Hepatocyte (in vitro differentiated cells): Measurements from ENCODE around the gene STEAP3. TPM values are rescaled to one million over a fixed set of nuclear protein-coding genes. Genes with fewer than 3 reads are reported as not detected.

Experiments used
- DNase-seq: peaks from one replicate; pipeline ENCODE4 v3.0.0-alpha.2; 2016; ENCODE audit warnings: low spot score
- H2AFZ ChIP-seq: fragments of 200-600 bp; sonication (generic); 2 replicates; pipeline ENCODE4 v1.6.0; 2016; ENCODE audit warnings: antibody characterized with exemption, mild to moderate bottlenecking
- H3K27ac ChIP-seq: fragments of 200-600 bp; sonication (generic); 2 replicates; pipeline ENCODE4 v1.5.1; 2016; ENCODE audit warnings: mild to moderate bottlenecking
- H3K27me3 ChIP-seq: fragments of 200-600 bp; sonication (generic); 2 replicates; pipeline ENCODE4 v1.6.1; 2016
- H3K36me3 ChIP-seq: fragments of 200-600 bp; sonication (generic); replicated peaks from 2 replicates; pipeline ENCODE4 v1.5.1; 2016; ENCODE audit warnings: low read depth; ENCODE audit not compliant: insufficient read depth
- H3K4me1 ChIP-seq: fragments of 200-600 bp; sonication (generic); 2 replicates; pipeline ENCODE4 v1.5.1; 2016; ENCODE audit warnings: mild to moderate bottlenecking, moderate library complexity; ENCODE audit not compliant: insufficient read depth
- H3K4me2 ChIP-seq: fragments of 200-600 bp; sonication (generic); 2 replicates; pipeline ENCODE4 v1.6.0; 2016
- H3K4me3 ChIP-seq: fragments of 200-600 bp; sonication (generic); 2 replicates; pipeline ENCODE4 v1.5.1; 2016; ENCODE audit warnings: mild to moderate bottlenecking
- H3K79me2 ChIP-seq: fragments of 200-600 bp; sonication (generic); 2 replicates; pipeline ENCODE4 v1.6.0; 2017; ENCODE audit warnings: mild to moderate bottlenecking
- H3K9me2 ChIP-seq: fragments of 200-600 bp; sonication (generic); replicated peaks from 2 replicates; pipeline ENCODE4 v1.6.0; 2017; ENCODE audit warnings: mild to moderate bottlenecking; ENCODE audit not compliant: insufficient read depth
- H3K9me3 ChIP-seq: fragments of 200-600 bp; sonication (generic); 2 replicates; pipeline ENCODE4 v1.5.1; 2016; ENCODE audit warnings: low read depth, mild to moderate bottlenecking
- H4K20me1 ChIP-seq: fragments of 200-600 bp; sonication (generic); 2 replicates; pipeline ENCODE4 v1.6.0; 2016; ENCODE audit warnings: mild to moderate bottlenecking; ENCODE audit not compliant: insufficient read depth, poor library complexity, severe bottlenecking
- CTCF ChIP-seq: fragments of 200-600 bp; sonication (generic); IDR thresholded peaks from 2 replicates; pipeline ENCODE4 v1.5.1; 2016; ENCODE audit warnings: antibody characterized with exemption, mild to moderate bottlenecking; ENCODE audit not compliant: poor library complexity
- EZH2 ChIP-seq: fragments of 200-600 bp; sonication (generic); IDR thresholded peaks from 2 replicates; pipeline ENCODE4 v1.6.1; 2016; ENCODE audit warnings: antibody characterized with exemption, mild to moderate bottlenecking, borderline replicate concordance
- EZH2phosphoT487 ChIP-seq: fragments of 200-600 bp; sonication (generic); IDR thresholded peaks from one replicate; pipeline ENCODE4 v1.6.1; 2018; ENCODE audit warnings: antibody characterized with exemption, mild to moderate bottlenecking, low read depth, moderate library complexity; ENCODE audit not compliant: unreplicated experiment, severe bottlenecking
- WGBS: methylation state at CpG from one replicate; pipeline ENCODE4 v1.1.6; 2016; ENCODE audit warnings: low lambda C conversion rate; ENCODE audit errors: missing lambda C conversion rate; 5-methylcytosine and 5-hydroxymethylcytosine counted together
- polyA plus RNA-seq: library from polyadenylated mRNA; unstranded; fragments of >200 nt; fragmentation: Nextera tagmentation; extraction: Ambion mirVana; gene quantifications from 2 replicates; pipeline ENCODE4 v1.2.1, GENCODE V29; 2016
- total RNA-seq: library from RNA; depleted of rRNA; stranded (reverse); fragments of >200 nt; gene quantifications from 2 replicates; pipeline ENCODE4 v1.2.3, GENCODE V29; 2014

The STEAP3 gene
- total and polyA plus RNA-seq, 2 experiments from 2014 or later: 11.2 to 12.0 TPM

GRCh38 chr2:119288576-119288975 lies 64.9 kb downstream of the STEAP3 start:
- Histone ChIP-seq H3K27me3 (no peaks in the 10 kb centered on the region), H3K4me1 (no peaks in the 10 kb centered on the region)

GRCh38 chr2:119289093-119289492 lies 65.5 kb downstream of the STEAP3 start:
- WGBS: 90% methylated on average over 11 of the region's 11 CpGs
- Histone ChIP-seq H3K9me2 (no peaks in the 10 kb centered on the region), H4K20me1 (no peaks in the 10 kb centered on the region), H3K27me3 (no peaks in the 10 kb centered on the region), H3K4me2 (no peak overlapping the region), H2AFZ (no peak overlapping the region), H3K79me2 (no peaks in the 10 kb centered on the region), H3K36me3 (no peaks in the 10 kb centered on the region), H3K4me1 (no peaks in the 10 kb centered on the region), H3K4me3 (no peak overlapping the region), H3K9me3 (no peaks in the 10 kb centered on the region), H3K27ac (no peak overlapping the region)
- DNase-seq: no peak
- TF ChIP-seq CTCF (no peak), EZH2 (no peak), EZH2phosphoT487 (no peak)

More at GRCh38 chr2:119288576-119288975, 64.9 kb downstream of the STEAP3 start:
- WGBS: 91% methylated on average over 6 of the region's 6 CpGs
- Histone ChIP-seq H3K36me3 (no peaks in the 10 kb centered on the region), H3K79me2 (no peaks in the 10 kb centered on the region), H4K20me1 (no peaks in the 10 kb centered on the region), H3K27ac (no peak overlapping the region), H3K9me3 (no peaks in the 10 kb centered on the region), H3K4me2 (no peak overlapping the region), H2AFZ (no peak overlapping the region), H3K9me2 (no peaks in the 10 kb centered on the region), H3K4me3 (no peak overlapping the region)
- DNase-seq: no peak
- TF ChIP-seq EZH2phosphoT487 (no peak), CTCF (no peak), EZH2 (no peak)

GRCh38 chr2:119289642-119290041 lies 66.0 kb downstream of the STEAP3 start:
- TF ChIP-seq EZH2phosphoT487: no peak
- Histone ChIP-seq H3K4me2 (no peak overlapping the region), H3K36me3 (no peaks in the 10 kb centered on the region), H3K79me2 (no peaks in the 10 kb centered on the region), H3K4me1 (no peaks in the 10 kb centered on the region), H3K4me3 (no peak overlapping the region), H3K27me3 (no peaks in the 10 kb centered on the region), H2AFZ (no peak overlapping the region), H4K20me1 (no peaks in the 10 kb centered on the region), H3K9me2 (no peaks in the 10 kb centered on the region), H3K9me3 (no peaks in the 10 kb centered on the region), H3K27ac (no peak overlapping the region)
- DNase-seq: no peak
- 91% methylated on average over 6 of the region's 6 CpGs for WGBS

- no peak overlapping the region for H3K4me2 ChIP-seq
Measured at GRCh38 chr2:119290859-119291587, 67.4 kb downstream of the STEAP3 start.

More at GRCh38 chr2:119290859-119291587, 67.4 kb downstream of the STEAP3 start:
- no peak for TF ChIP-seq EZH2
- TF ChIP-seq CTCF: peak; percentile 94
- peak; percentile 90 for DNase-seq
- 17% methylated on average over 15 of the region's 15 CpGs for WGBS
- H3K9me3 ChIP-seq: no peaks in the 10 kb centered on the region
- H3K4me1 ChIP-seq: no peaks in the 10 kb centered on the region
- H3K27ac ChIP-seq: no peak overlapping the region
- no peaks in the 10 kb centered on the region for H3K36me3 ChIP-seq
- no peak overlapping the region for H2AFZ ChIP-seq
- H3K27me3 ChIP-seq: no peaks in the 10 kb centered on the region
- H3K79me2 ChIP-seq: no peaks in the 10 kb centered on the region
- H3K9me2 ChIP-seq: no peaks in the 10 kb centered on the region
- no peaks in the 10 kb centered on the region for H4K20me1 ChIP-seq
- H3K4me3 ChIP-seq: no peak overlapping the region
